Activated naive CD4-positive, alpha-beta T cell treated with anti-CD3 and anti-CD28 coated beads for 36 hours (primary cell): ENCODE data around the gene COQ2. TPM values are rescaled to one million over a fixed set of nuclear protein-coding genes. Genes with fewer than 3 reads are reported as not detected.

Source experiments
- CTCF ChIA-PET: fragments of 350-600 bp; sonication (Branson Sonifier 250); formaldehyde crosslinking; loops from one replicate; lab custom pipeline; 2021; ENCODE audit warnings: antibody characterized with exemption; lab: Charles Lee
- DNase-seq: peaks from one replicate; pipeline ENCODE4 v3.0.0-alpha.2; 2020
- H3K27ac Mint-ChIP-seq: one replicate; pipeline ENCODE4 v1.8.0; 2021; ENCODE audit warnings: mild to moderate bottlenecking, mixed read lengths
- H3K27me3 Mint-ChIP-seq: one replicate; pipeline ENCODE4 v1.8.0; 2021; ENCODE audit warnings: low read depth, mixed read lengths
- H3K36me3 Mint-ChIP-seq: one replicate; pipeline ENCODE4 v1.8.0; 2021; ENCODE audit warnings: low read depth, mixed read lengths
- H3K4me1 Mint-ChIP-seq: one replicate; pipeline ENCODE4 v1.8.0; 2021; ENCODE audit warnings: low read depth, mixed read lengths
- H3K4me3 Mint-ChIP-seq: one replicate; pipeline ENCODE4 v1.8.0; 2021; ENCODE audit warnings: mild to moderate bottlenecking, moderate library complexity, mixed read lengths
- H3K9me3 Mint-ChIP-seq: one replicate; pipeline ENCODE4 v1.8.0; 2021; ENCODE audit warnings: mixed read lengths
- intact Hi-C: fragments of 100-400 bp; cut with micrococcal nuclease; formaldehyde crosslinking; loops from one replicate; pipeline ENCODE4 v1.15.1; 2023
- total RNA-seq, 2 experiments: library from RNA; stranded (reverse); gene quantifications; one replicate each; pipeline ENCODE4 v1.2.3, GENCODE V29; 2021

COQ2 gene
- total RNA-seq, 2 experiments from 2014 or later: 18.7 to 19.5 TPM

- Mint-ChIP-seq H3K27ac (no peak overlapping the region), H3K36me3 (no peaks in the 10 kb centered on the region), H3K27me3 (no peaks in the 10 kb centered on the region), H3K4me3 (no peak overlapping the region), H3K9me3 (no peaks in the 10 kb centered on the region), H3K4me1 (peaks cover 30% of the 10 kb centered on the region)
- DNase-seq: no peak
- intact Hi-C loops: no loop called here
- CTCF ChIA-PET: interaction anchor here (1.3 kb wide), 1 partner anchor 11 kb away, joined by 6 read pairs; no protein-coding TSS in a partner anchor
Measured at GRCh38 chr4:83224502-83225197, 59.9 kb downstream of the COQ2 start.

- CTCF ChIA-PET: interaction anchor here (0.6 to 1.3 kb wide), 2 partner anchors 12 to 267 kb away, joined by 3 to 6 read pairs; no protein-coding TSS in a partner anchor
- no peaks in the 10 kb centered on the region for H3K36me3 Mint-ChIP-seq
- no peaks in the 10 kb centered on the region for H3K27me3 Mint-ChIP-seq
- no peak for DNase-seq
- intact Hi-C loops: no loop called here
- no peak overlapping the region for H3K4me3 Mint-ChIP-seq
- no peaks in the 10 kb centered on the region for H3K9me3 Mint-ChIP-seq
- peak overlapping the region; percentile 50 for H3K27ac Mint-ChIP-seq
- peaks cover 39% of the 10 kb centered on the region for H3K4me1 Mint-ChIP-seq
Measured at GRCh38 chr4:83223781-83224180, 60.8 kb downstream of the COQ2 start.

GRCh38 chr4:83221897-83222441, 62.6 kb downstream of the COQ2 start:
- CTCF ChIA-PET: interaction anchor here (1.3 to 1.6 kb wide), 2 partner anchors 11 to 15 kb away, joined by 3 to 4 read pairs; no protein-coding TSS in a partner anchor
- no peaks in the 10 kb centered on the region for H3K9me3 Mint-ChIP-seq
- H3K36me3 Mint-ChIP-seq: no peaks in the 10 kb centered on the region
- H3K27me3 Mint-ChIP-seq: no peaks in the 10 kb centered on the region
- intact Hi-C loops: no loop called here
- peaks cover 57% of the 10 kb centered on the region for H3K4me1 Mint-ChIP-seq
- DNase-seq: no peak
- H3K27ac Mint-ChIP-seq: no peak overlapping the region
- H3K4me3 Mint-ChIP-seq: no peak overlapping the region

- intact Hi-C loops: loop anchor here (1.0 to 10.0 kb wide), 16 partner anchors 12 to 937 kb away; partner anchors contain the start of genes COPS4, COQ2, ENOPH1 and GPAT3
- peak overlapping the region; percentile 92 for H3K27ac Mint-ChIP-seq
- DNase-seq: peak; percentile 90
- no peaks in the 10 kb centered on the region for H3K27me3 Mint-ChIP-seq
- H3K9me3 Mint-ChIP-seq: no peaks in the 10 kb centered on the region
- peak overlapping the region; percentile 67 for H3K4me3 Mint-ChIP-seq
- H3K36me3 Mint-ChIP-seq: no peaks in the 10 kb centered on the region
- CTCF ChIA-PET: interaction anchor here (0.6 to 2.8 kb wide), 8 partner anchors 10 to 108 kb away, joined by 3 to 24 read pairs (median 6); no protein-coding TSS in a partner anchor
- H3K4me1 Mint-ChIP-seq: peaks cover 64% of the 10 kb centered on the region
Measured at GRCh38 chr4:83219344-83220331, 65.0 kb downstream of the COQ2 start.

- Mint-ChIP-seq H3K36me3 (no peaks in the 10 kb centered on the region), H3K9me3 (no peaks in the 10 kb centered on the region), H3K27me3 (no peaks in the 10 kb centered on the region), H3K4me3 (peak overlapping the region; percentile 28), H3K4me1 (peaks cover 65% of the 10 kb centered on the region), H3K27ac (peak overlapping the region; percentile 92)
- DNase-seq: peak; percentile 82
- CTCF ChIA-PET: interaction anchor here (0.5 to 2.8 kb wide), 14 partner anchors 10 to 366 kb away, joined by 3 to 24 read pairs (median 4); partner anchors contain the start of gene COQ2
- intact Hi-C loops: loop anchor here (1.0 to 10.0 kb wide), 7 partner anchors 104 to 936 kb away; partner anchors contain the start of genes ENOPH1, GPAT3, HNRNPD and HNRNPDL
Measured at GRCh38 chr4:83217721-83218522, 66.7 kb downstream of the COQ2 start.

- DNase-seq: no peak
Measured at GRCh38 chr4:83216959-83217683, 67.5 kb downstream of the COQ2 start.

GRCh38 chr4:83214079-83214478, 70.5 kb downstream of the COQ2 start:
- no peaks in the 10 kb centered on the region for H3K36me3 Mint-ChIP-seq
- DNase-seq: no peak
- CTCF ChIA-PET: no interaction called here

More at GRCh38 chr4:83216959-83217683, 67.5 kb downstream of the COQ2 start:
- intact Hi-C loops: loop anchor here (1.0 to 10.0 kb wide), 6 partner anchors 103 to 935 kb away; partner anchors contain the start of genes ENOPH1, GPAT3, HNRNPD and HNRNPDL
- peaks cover 73% of the 10 kb centered on the region for H3K4me1 Mint-ChIP-seq
- no peaks in the 10 kb centered on the region for H3K36me3 Mint-ChIP-seq
- no peaks in the 10 kb centered on the region for H3K27me3 Mint-ChIP-seq
- CTCF ChIA-PET: interaction anchor here (0.6 to 2.8 kb wide), 10 partner anchors 9 to 365 kb away, joined by 3 to 24 read pairs (median 4); no protein-coding TSS in a partner anchor
- peak overlapping the region; percentile 28 for H3K4me3 Mint-ChIP-seq
- no peaks in the 10 kb centered on the region for H3K9me3 Mint-ChIP-seq
- H3K27ac Mint-ChIP-seq: peak overlapping the region; percentile 92

More at GRCh38 chr4:83214079-83214478, 70.5 kb downstream of the COQ2 start:
- no peaks in the 10 kb centered on the region for H3K27me3 Mint-ChIP-seq
- peaks cover 70% of the 10 kb centered on the region for H3K4me1 Mint-ChIP-seq
- H3K4me3 Mint-ChIP-seq: no peak overlapping the region
- no peaks in the 10 kb centered on the region for H3K9me3 Mint-ChIP-seq
- no peak overlapping the region for H3K27ac Mint-ChIP-seq
- intact Hi-C loops: loop anchor here (10.0 kb wide), 1 partner anchor 779 kb away; the partner anchor contains the start of genes ENOPH1 and HNRNPDL

Other genes with a start within 250 kb of the COQ2 start
- 10 to 100 TPM; 37.1 to 38.6 TPM for gene COPS4, start 249.6 kb downstream of the COQ2 start, total RNA-seq
- gene PLAC8, start 170.1 kb downstream of the COQ2 start, total RNA-seq: 10 to 100 TPM; 62.0 to 62.3 TPM
- gene HPSE, start 50.0 kb upstream of the COQ2 start, total RNA-seq: 10 to 100 TPM; 13.5 to 16.1 TPM
- 10 to 100 TPM in 1 of 2 experiments, 1 to 10 TPM in 1; 7.9 to 10.9 TPM for gene HELQ, start 171.0 kb upstream of the COQ2 start, total RNA-seq
- gene MRPS18C, start 171.3 kb upstream of the COQ2 start, total RNA-seq: 10 to 100 TPM; 67.2 to 69.9 TPM
- gene ABRAXAS1, start 200.3 kb upstream of the COQ2 start, total RNA-seq: 10 to 100 TPM; 19.7 to 20.9 TPM